NCI-H1694 treated with DMSO at 0.1 percent for 48 hours (cell line): Measurements from ENCODE around the gene KPNA1.

Experiments used
- DNase-seq: peaks from one replicate; lab custom pipeline; 2025; lab: John Stamatoyannopoulos, UW

Gene KPNA1

GRCh38 chr3:122514123-122515019 is at the start of gene KPNA1:
Gene KPNA1, minus strand, starts transcription at chr3:122514939. Its CDS starts 18,374 bp downstream, at chr3:122496565.
- DNase-seq, result peak; percentile 73

GRCh38 chr3:122564155-122564912 is 49.6 kb upstream of the KPNA1 start, which contains the start of the genes DTX3L and PARP9:
Gene DTX3L, plus strand, starts transcription at chr3:122564338. Its CDS starts 89 bp downstream, at chr3:122564427.
Gene PARP9, minus strand, starts transcription at chr3:122564300. Its CDS starts 4,680 bp downstream, at chr3:122559620.
- DNase-seq, result no peak

GRCh38 chr3:122563717-122564025 is 48.9 kb upstream of the KPNA1 start:
- DNase-seq, result no peak

GRCh38 chr3:122562923-122563716 is 48.4 kb upstream of the KPNA1 start:
- DNase-seq, result no peak

GRCh38 chr3:122560680-122561079 is 45.9 kb upstream of the KPNA1 start:
- DNase-seq, result peak; percentile 58

GRCh38 chr3:122559906-122560305 is 45.2 kb upstream of the KPNA1 start:
- DNase-seq, result no peak

GRCh38 chr3:122558605-122559004 is 43.9 kb upstream of the KPNA1 start:
- no peak for DNase-seq

GRCh38 chr3:122557356-122557755 is 42.6 kb upstream of the KPNA1 start:
- no peak for DNase-seq

GRCh38 chr3:122555275-122556071 is 40.7 kb upstream of the KPNA1 start:
- no peak for DNase-seq

GRCh38 chr3:122553171-122553570 is 38.4 kb upstream of the KPNA1 start:
- DNase-seq, result no peak

GRCh38 chr3:122548619-122549018 is 33.9 kb upstream of the KPNA1 start:
- no peak for DNase-seq

- DNase-seq, result no peak
Observed at GRCh38 chr3:122548076-122548475, 33.3 kb upstream of the KPNA1 start.

GRCh38 chr3:122546151-122546550 is 31.4 kb upstream of the KPNA1 start:
- DNase-seq, result no peak

- DNase-seq, result no peak
Observed at GRCh38 chr3:122538956-122539490, 24.3 kb upstream of the KPNA1 start.

GRCh38 chr3:122536632-122537001 is 21.9 kb upstream of the KPNA1 start:
- DNase-seq, result no peak

GRCh38 chr3:122535964-122536631 is 21.4 kb upstream of the KPNA1 start:
- no peak for DNase-seq

- no peak for DNase-seq
Observed at GRCh38 chr3:122533931-122534334, 19.2 kb upstream of the KPNA1 start.

GRCh38 chr3:122533480-122533879 is 18.7 kb upstream of the KPNA1 start:
- DNase-seq, result no peak

- no peak for DNase-seq
Observed at GRCh38 chr3:122530164-122530563, 15.4 kb upstream of the KPNA1 start.

- DNase-seq, result no peak
Observed at GRCh38 chr3:122523317-122523716, 8.6 kb upstream of the KPNA1 start.

GRCh38 chr3:122520861-122521260 is 6.1 kb upstream of the KPNA1 start:
- DNase-seq, result no peak
